ENCODE measurements around the gene LY86. TPM values are rescaled to one million over a fixed set of nuclear protein-coding genes. Genes with fewer than 3 reads are reported as not detected.

LY86 gene
- total RNA-seq, 4 donors from 2014 or later = 1.7 TPM; not detected in 3

GRCh38 chr6:6614983-6615349, 26.4 kb downstream of the LY86 start:
- Histone ChIP-seq H3K9me3 (no peaks in the 10 kb centered on the region), H3K4me1 (peaks cover 4% of the 10 kb centered on the region), H3K27ac (no peak overlapping the region), H3K4me3 (no peak overlapping the region), H3K36me3 (no peaks in the 10 kb centered on the region), H3K27me3 (no peaks in the 10 kb centered on the region)
- WGBS = 42% methylated on average over 5 of the region's 5 CpGs
- DNase-seq (ENCODE audit: low spot score in 2 of 2) = no peak
- TF ChIP-seq POLR2A (IDR thresholded peaks at IDR 0.05) = no peak
- TF ChIP-seq EP300 (IDR thresholded peaks at IDR 0.05) = no peak
- TF ChIP-seq CTCF (IDR thresholded peaks at IDR 0.05) = no peak
- no peak for TF ChIP-seq POLR2AphosphoS5 (IDR thresholded peaks at IDR 0.05)

- Histone ChIP-seq H3K36me3 (no peaks in the 10 kb centered on the region), H3K9me3 (no peaks in the 10 kb centered on the region), H3K27ac (no peak overlapping the region), H3K4me1 (peaks cover 12% of the 10 kb centered on the region), H3K4me3 (no peak overlapping the region), H3K27me3 (no peaks in the 10 kb centered on the region)
- 91% methylated on average over 7 of the region's 7 CpGs for WGBS
- TF ChIP-seq EP300 (IDR thresholded peaks at IDR 0.05) = no peak
- no peak for DNase-seq (ENCODE audit: low spot score in 2 of 2)
Measured at GRCh38 chr6:6616656-6617055, 28.1 kb downstream of the LY86 start.

- 82% methylated on average over 8 of the region's 8 CpGs for WGBS
- TF ChIP-seq CTCF (IDR thresholded peaks at IDR 0.05) (no peak), POLR2AphosphoS5 (IDR thresholded peaks at IDR 0.05) (no peak), POLR2A (IDR thresholded peaks at IDR 0.05) (no peak)
Measured at GRCh38 chr6:6619021-6619794, 30.7 kb downstream of the LY86 start.

GRCh38 chr6:6620766-6621425, 32.4 kb downstream of the LY86 start:
- TF ChIP-seq POLR2A (IDR thresholded peaks at IDR 0.05) (no peak), EP300 (IDR thresholded peaks at IDR 0.05) (no peak), POLR2AphosphoS5 (IDR thresholded peaks at IDR 0.05) (no peak), CTCF (IDR thresholded peaks at IDR 0.05) (no peak)
- H3K4me1 ChIP-seq = peaks cover 8% of the 10 kb centered on the region
- H3K9me3 ChIP-seq = no peaks in the 10 kb centered on the region
- H3K36me3 ChIP-seq = no peaks in the 10 kb centered on the region
- H3K4me3 ChIP-seq = no peak overlapping the region
- WGBS = 60% methylated on average over 8 of the region's 9 CpGs
- H3K27me3 ChIP-seq = no peaks in the 10 kb centered on the region
- DNase-seq (ENCODE audit: low spot score in 2 of 2) = no peak
- H3K27ac ChIP-seq = no peak overlapping the region

More at GRCh38 chr6:6619021-6619794, 30.7 kb downstream of the LY86 start:
- H3K4me3 ChIP-seq = no peak overlapping the region
- H3K27me3 ChIP-seq = no peaks in the 10 kb centered on the region
- DNase-seq (ENCODE audit: low spot score in 2 of 2) = no peak
- no peaks in the 10 kb centered on the region for H3K36me3 ChIP-seq
- no peaks in the 10 kb centered on the region for H3K9me3 ChIP-seq
- H3K27ac ChIP-seq = no peak overlapping the region
- peaks cover 12% of the 10 kb centered on the region for H3K4me1 ChIP-seq

- no peak for DNase-seq (ENCODE audit: low spot score in 2 of 2)
- Histone ChIP-seq H3K36me3 (no peaks in the 10 kb centered on the region), H3K9me3 (no peaks in the 10 kb centered on the region), H3K27ac (no peak overlapping the region), H3K27me3 (no peaks in the 10 kb centered on the region), H3K4me1 (peaks cover 8% of the 10 kb centered on the region), H3K4me3 (no peak overlapping the region)
- TF ChIP-seq POLR2AphosphoS5 (IDR thresholded peaks at IDR 0.05) = no peak
- TF ChIP-seq EP300 (IDR thresholded peaks at IDR 0.05) = no peak
- no peak for TF ChIP-seq CTCF (IDR thresholded peaks at IDR 0.05)
- TF ChIP-seq POLR2A (IDR thresholded peaks at IDR 0.05) = no peak
- WGBS = 53% methylated on average over 1 of the region's 1 CpG
Measured at GRCh38 chr6:6622501-6622900, 34.0 kb downstream of the LY86 start.
